NB4 (cell line): Measurements from ENCODE around the gene SLC49A3.

ENCODE experiments used
- POLR2A ChIP-seq: IDR thresholded peaks from 2 replicates; pipeline ENCODE4 v1.6.1; 2011; ENCODE audit warnings: mild to moderate bottlenecking; ENCODE audit not compliant: insufficient read length; ENCODE audit errors: extremely low read depth
- TF ChIP-seq, protein P1 (sequence below): IDR thresholded peaks from one replicate; pipeline ENCODE4 v1.5.1; 2012; ENCODE audit warnings: low read depth, low read length

DNA sequence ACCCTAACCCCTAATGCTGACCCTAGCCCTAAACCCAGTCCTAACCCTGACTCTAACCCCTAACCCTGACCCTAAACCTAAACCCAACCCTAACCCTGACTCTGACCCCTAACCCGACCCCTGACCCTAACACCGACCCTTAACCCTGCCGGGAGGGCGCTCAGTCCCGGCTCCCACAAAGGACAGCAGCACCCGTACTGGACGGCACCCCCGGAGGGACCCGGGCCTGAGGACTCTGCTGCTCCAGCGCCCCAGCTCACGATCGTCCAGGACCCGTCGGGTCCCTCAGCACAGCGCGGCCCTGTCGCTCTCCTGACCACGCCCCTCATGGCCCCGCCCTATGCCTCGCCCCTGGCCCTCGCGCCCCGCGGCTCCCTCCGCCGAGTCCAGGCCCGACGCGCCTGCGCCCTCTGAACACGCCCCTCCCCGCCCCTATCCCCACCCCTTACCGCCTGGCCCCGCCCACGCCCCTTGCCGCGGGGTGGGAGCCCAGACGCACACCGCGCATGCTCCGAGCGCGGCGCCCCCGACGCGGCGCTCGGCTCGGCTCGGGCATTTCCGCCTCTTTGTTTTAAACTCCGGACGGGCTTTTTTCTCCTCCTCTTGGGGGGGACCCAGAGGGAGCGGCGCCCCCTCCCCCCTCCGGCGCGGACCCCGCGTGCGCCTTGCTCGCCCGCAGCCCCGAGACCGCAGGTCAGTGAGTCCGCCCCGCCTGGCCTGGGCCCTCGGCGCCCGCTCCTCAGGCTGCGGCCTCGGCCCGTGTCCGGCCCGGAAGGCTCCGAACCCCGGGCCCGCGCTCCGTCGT is 16.5 kb upstream of the SLC49A3 start, which contains the start of gene PCGF3:
- TF ChIP-seq, protein P1, sequence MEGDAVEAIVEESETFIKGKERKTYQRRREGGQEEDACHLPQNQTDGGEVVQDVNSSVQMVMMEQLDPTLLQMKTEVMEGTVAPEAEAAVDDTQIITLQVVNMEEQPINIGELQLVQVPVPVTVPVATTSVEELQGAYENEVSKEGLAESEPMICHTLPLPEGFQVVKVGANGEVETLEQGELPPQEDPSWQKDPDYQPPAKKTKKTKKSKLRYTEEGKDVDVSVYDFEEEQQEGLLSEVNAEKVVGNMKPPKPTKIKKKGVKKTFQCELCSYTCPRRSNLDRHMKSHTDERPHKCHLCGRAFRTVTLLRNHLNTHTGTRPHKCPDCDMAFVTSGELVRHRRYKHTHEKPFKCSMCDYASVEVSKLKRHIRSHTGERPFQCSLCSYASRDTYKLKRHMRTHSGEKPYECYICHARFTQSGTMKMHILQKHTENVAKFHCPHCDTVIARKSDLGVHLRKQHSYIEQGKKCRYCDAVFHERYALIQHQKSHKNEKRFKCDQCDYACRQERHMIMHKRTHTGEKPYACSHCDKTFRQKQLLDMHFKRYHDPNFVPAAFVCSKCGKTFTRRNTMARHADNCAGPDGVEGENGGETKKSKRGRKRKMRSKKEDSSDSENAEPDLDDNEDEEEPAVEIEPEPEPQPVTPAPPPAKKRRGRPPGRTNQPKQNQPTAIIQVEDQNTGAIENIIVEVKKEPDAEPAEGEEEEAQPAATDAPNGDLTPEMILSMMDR, result no peak
- TF ChIP-seq POLR2A, result peak; percentile 60
